ENCODE data around the gene EMSY.
"Not testable (repeated sequence)": the region's sequence is repeated elsewhere in the genome, so short reads cannot be mapped to it uniquely, and the experiment has no call there.

EMSY gene

GRCh38 chr11:76574406-76574805 lies 129.6 kb downstream of the EMSY start:
- no peak for DNase-seq (ENCODE audit: low read depth)

- DNase-seq (ENCODE audit: low read depth): no peak
Measured at GRCh38 chr11:76574879-76575278, 130.1 kb downstream of the EMSY start.

DNA sequence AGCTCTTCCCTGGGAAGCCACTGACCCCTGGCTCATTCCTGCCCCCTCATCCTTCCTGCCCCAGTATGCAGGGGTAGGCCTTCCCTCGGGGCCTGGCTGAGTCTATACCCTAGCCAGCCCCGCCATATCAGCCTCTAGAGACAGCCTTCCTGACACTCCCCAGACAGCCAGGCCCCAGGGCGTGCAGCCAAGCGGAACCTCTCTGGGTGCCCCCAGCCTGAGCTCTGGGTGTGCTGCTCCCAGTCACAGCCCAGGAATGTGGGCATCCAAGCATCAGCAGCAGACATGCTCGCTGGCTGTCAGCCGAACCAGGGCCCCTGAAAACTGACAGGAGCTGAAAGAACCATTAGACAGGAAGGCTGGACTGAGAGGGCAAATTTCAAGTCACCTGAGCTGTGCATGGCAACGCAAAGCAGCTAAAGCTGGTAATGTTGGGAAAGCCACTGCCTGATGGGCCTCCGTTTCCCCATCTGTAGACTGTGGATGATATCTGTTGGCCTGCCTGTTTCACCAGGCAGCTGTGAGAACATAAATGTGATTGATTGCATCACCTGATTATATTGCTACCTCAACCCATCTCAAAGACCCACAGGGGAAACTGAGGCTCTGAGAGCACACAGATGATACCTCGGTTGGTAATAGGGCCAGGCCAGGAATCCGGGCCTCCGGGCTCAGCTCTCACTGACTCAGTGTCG lies 132.6 kb downstream of the EMSY start:
- DNase-seq (ENCODE audit: low read depth): no peak

DNA sequence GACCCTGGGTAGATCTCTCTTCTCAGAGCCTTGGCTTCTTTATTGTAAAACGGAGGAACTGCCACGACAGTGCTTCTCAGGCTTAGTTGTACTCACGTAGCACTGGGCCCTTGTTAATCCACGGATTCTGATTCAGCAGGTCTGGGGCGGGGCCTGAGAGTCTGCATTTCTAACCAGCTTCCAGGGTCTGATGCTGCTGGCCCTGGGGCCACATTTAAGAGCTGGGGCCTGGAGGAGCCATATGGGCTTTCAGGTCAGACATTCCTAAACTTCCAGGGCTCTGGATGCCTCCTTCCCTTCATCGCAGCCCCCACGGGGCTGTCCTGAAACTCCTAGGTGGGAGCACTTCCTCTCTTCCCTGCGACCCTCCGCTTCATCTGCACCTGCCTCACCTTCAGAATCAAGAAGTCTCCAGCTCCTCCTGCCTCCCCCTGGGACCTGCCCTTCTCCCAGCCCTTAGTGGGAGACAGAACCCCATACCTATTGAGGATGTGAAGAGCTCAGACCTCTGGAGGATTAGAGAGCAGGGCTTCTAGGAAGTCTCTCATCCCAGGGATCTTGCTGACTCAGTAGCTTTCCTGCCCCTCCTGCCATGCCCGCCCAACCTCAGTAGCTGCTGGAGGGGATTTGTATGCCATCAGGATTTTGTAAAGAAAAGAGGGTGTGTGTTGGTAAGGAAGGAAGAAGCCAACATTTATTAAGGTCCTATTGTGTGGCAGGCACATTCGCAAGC lies 133.3 kb downstream of the EMSY start:
- DNase-seq (ENCODE audit: low read depth): no peak

DNA sequence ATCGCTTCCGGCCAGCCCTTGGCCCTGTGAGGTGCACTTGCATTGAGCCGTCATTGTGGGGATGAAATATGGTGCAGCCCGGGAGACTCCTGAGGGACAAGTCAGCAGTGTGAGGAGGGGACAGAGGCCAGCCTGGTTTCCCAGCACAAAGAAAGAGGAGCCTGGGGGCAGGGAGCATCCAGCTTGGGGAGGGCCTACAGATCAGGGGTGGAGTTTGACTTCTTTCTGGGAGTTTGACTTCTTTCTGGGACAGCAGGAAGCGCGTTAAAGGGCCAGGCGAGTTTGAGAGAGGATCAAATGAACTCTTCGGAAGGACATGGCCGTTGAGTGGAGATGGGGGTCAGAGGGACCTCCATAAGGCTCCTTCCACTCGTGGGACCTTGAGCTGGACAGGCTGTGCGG lies 133.8 kb downstream of the EMSY start:
- DNase-seq (ENCODE audit: low read depth): no peak

GRCh38 chr11:76579056-76579751 lies 134.4 kb downstream of the EMSY start:
- DNase-seq (ENCODE audit: low read depth): no peak

- DNase-seq (ENCODE audit: low read depth): no peak
Measured at GRCh38 chr11:76579752-76580151, 134.9 kb downstream of the EMSY start.

DNA sequence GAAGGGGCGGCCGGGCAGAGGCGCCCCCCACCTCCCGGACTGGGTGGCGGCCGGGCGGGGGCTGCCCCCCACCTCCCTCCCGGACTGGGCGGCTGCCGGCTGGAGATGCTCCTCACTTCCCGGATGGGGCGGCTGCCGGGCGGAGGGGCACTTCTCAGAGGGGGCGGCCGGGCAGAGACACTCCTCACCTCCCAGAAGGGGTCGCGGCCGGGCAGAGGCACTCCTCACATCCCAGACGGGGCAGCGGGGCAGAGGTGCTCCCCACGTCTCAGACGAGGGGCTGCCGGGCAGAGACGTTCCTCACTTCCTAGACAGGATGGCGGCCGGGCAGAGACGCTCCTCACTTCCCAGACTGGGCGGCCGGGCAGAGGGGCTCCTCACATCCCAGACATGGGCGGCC lies 137.7 kb downstream of the EMSY start:
- DNase-seq (ENCODE audit: low read depth): not testable (repeated sequence)

- DNase-seq (ENCODE audit: low read depth): peak; percentile 15
Measured at GRCh38 chr11:76587820-76588454, 143.1 kb downstream of the EMSY start.

DNA sequence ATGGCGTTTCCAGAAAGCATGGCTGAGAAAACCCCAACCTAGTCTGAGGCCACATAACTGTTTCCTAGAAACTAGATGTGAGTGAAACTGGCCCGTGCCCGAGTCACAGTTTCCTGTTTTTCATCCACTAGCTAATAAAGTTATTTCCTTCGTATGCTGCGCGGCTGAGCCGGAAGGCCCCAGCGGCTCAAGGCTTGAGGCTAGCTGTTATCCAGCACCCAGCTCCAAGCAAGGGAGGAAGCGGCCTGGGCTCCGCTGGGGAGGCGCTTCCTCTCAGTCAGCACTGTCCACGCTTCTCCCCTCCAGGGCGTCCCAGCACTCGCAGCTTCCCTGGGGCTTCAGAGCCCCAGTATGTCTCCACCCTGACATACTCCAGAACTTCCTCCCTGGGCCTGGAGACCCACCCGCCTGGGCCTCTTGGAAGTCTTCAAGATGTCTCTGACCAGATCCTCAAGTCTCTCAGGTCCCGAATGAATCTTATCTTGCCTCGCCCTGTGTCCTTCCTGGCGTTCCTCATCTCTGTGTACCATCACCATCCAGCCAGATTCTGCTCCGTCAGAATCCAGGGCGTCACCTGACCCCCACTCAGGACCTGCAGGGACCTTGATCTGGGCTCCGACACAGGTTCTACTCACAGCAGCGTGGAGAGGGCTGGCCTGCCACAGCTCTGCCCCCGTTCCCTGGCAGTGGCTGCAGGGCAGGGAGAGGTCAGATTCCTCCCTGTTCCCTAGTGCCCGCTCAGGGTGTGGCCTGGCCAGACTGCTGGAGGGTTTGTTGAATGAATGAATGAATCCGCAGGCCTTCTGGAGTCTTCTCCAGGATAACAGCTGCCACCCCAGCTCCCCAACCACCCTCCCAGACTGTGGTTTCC lies 143.9 kb downstream of the EMSY start:
- no peak for DNase-seq (ENCODE audit: low read depth)

- no peak for DNase-seq (ENCODE audit: low read depth)
Measured at GRCh38 chr11:76589477-76589876, 144.7 kb downstream of the EMSY start.

GRCh38 chr11:76589964-76590950 lies 145.4 kb downstream of the EMSY start:
- no peak for DNase-seq (ENCODE audit: low read depth)

- no peak for DNase-seq (ENCODE audit: low read depth)
Measured at GRCh38 chr11:76591416-76591815, 146.6 kb downstream of the EMSY start.

- no peak for DNase-seq (ENCODE audit: low read depth)
Measured at GRCh38 chr11:76592025-76592914, 147.5 kb downstream of the EMSY start.

DNA sequence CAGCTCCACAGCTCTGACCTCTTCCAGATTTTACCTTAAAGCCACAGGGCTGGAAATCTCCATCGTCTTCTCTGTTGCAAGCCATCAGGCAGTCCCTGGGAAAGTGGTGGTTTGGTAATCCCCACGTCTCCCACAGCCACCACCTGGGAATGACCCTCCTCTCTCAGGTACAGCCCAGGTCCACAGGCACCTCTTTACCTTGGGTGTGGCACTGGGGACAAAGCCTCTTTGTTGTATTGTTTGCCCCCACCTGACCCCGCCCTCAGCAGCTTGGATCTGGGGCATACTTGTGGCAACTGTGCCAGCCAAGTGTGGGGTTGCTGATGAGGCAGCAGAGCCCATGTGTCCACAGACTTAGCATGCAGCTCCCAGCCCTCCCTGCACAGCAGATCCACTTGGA lies 148.1 kb downstream of the EMSY start:
- no peak for DNase-seq (ENCODE audit: low read depth)

DNA sequence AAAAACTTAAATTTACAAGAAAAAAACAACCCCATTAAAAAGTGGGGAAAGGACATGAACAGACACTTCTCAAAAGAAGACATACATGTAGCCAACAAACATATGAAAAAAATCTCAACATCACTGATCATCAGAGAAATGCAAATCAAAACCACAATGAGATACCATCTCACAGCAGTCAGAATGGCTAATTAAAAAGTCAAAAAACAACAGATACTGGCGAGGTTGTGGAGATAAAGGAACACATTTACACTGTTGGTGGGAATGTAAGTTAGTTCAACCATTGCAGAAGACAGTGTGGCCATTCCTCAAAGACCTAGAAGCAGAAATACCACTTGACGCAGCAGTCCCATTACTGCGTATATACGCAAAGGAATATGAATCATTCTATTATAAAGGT lies 150.3 kb downstream of the EMSY start:
- not testable (repeated sequence) for DNase-seq (ENCODE audit: low read depth)

- DNase-seq (ENCODE audit: low read depth): no peak
Measured at GRCh38 chr11:76596652-76597051, 151.8 kb downstream of the EMSY start.

GRCh38 chr11:76597533-76598425 lies 153.0 kb downstream of the EMSY start:
- no peak for DNase-seq (ENCODE audit: low read depth)

Data from stimulated activated CD4-positive, alpha-beta T cell treated with anti-CD3 and anti-CD28 coated beads, Interleukin-2, amount 100 ng/mL, for 4 hours (primary cell).